Lower lobe of right lung (tissue), 2 donors: ENCODE data around the gene MAN2A1. TPM values are rescaled to one million over a fixed set of nuclear protein-coding genes. Genes with fewer than 3 reads are reported as not detected.

Experiments used
- ATAC-seq, 2 donors: fragments of 200-7000 bp; cut with Tn5 transposase; one replicate each; pipeline ENCODE4 v1.9.1; 2020 to 2022; ENCODE audit warnings: mild to moderate bottlenecking in 2 of 2, moderate library complexity in 2 of 2
- DNase-seq: peaks from one replicate; pipeline ENCODE4 v3.0.0-alpha.2; 2020
- H3K27ac ChIP-seq: fragments of 200-600 bp; one replicate; pipeline ENCODE4 v1.8.0; 2022
- H3K27me3 ChIP-seq: fragments of 200-600 bp; one replicate; pipeline ENCODE4 v1.8.0; 2022; ENCODE audit warnings: low read depth
- H3K36me3 ChIP-seq: fragments of 200-600 bp; one replicate; pipeline ENCODE4 v1.8.0; 2022; ENCODE audit warnings: mild to moderate bottlenecking
- H3K4me1 ChIP-seq: fragments of 200-600 bp; one replicate; pipeline ENCODE4 v1.8.0; 2022
- H3K4me3 ChIP-seq: fragments of 200-600 bp; one replicate; pipeline ENCODE4 v1.8.0; 2022; ENCODE audit warnings: mild to moderate bottlenecking
- H3K9me3 ChIP-seq: fragments of 200-600 bp; one replicate; pipeline ENCODE4 v1.8.0; 2022
- CTCF ChIP-seq: fragments of 200-600 bp; IDR thresholded peaks from one replicate; pipeline ENCODE4 v1.8.0; 2022; ENCODE audit warnings: antibody characterized with exemption, mild to moderate bottlenecking
- intact Hi-C: fragments of 100-400 bp; cut with DNase I; formaldehyde crosslinking; loops from one replicate; pipeline ENCODE4 v1.11.0; 2022
- total RNA-seq: library from RNA; stranded (reverse); fragmentation: NEBNext Ultra II Directional; extraction: Animal tissue kit (Norgen Biotek cat#: 25700); gene quantifications from one replicate; pipeline ENCODE4 v1.2.1, GENCODE V29; 2021
- donor health status: DM: no; HTN: yes; CAD: no; lungs with severe emphysema.

The MAN2A1 gene
- total RNA-seq, 1 donor from 2014 or later: 42.9 TPM

DNA sequence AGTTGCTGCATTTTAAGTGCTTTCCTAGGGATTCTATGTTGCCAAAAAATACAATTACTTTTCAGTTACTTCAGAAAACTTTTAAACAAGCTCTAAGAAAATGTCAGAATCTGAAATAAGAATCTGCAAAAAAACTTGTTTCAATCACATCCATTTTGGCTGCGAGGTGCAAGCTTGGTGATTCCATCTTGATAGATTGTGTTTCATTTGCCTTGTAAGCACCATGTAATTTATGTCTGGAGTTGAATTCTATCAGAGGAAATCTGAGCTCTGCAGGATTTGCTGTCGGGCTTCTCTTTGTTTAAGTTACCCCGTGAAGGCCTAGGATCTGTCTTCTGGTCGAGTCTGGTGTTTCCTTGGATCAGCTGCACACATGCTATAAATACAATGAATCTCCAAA lies 40.4 kb upstream of the MAN2A1 start:
- H3K9me3 ChIP-seq: no peaks in the 10 kb centered on the region
- no peak for TF ChIP-seq CTCF
- H3K27ac ChIP-seq: no peak overlapping the region
- no peak for DNase-seq
- intact Hi-C loops: no loop called here
- H3K36me3 ChIP-seq: no peaks in the 10 kb centered on the region
- no peaks in the 10 kb centered on the region for H3K27me3 ChIP-seq
- no peak overlapping the region for H3K4me3 ChIP-seq
- ATAC-seq: no peak
- H3K4me1 ChIP-seq: no peaks in the 10 kb centered on the region

- Histone ChIP-seq H3K9me3 (no peaks in the 10 kb centered on the region), H3K4me1 (no peaks in the 10 kb centered on the region), H3K4me3 (no peak overlapping the region), H3K36me3 (no peaks in the 10 kb centered on the region), H3K27ac (no peak overlapping the region), H3K27me3 (no peaks in the 10 kb centered on the region)
- TF ChIP-seq CTCF: no peak
- no peak for DNase-seq
- no peak for ATAC-seq
- intact Hi-C loops: no loop called here
Observed at GRCh38 chr5:109650493-109650892, 39.2 kb upstream of the MAN2A1 start.

GRCh38 chr5:109652096-109652495 lies 37.6 kb upstream of the MAN2A1 start:
- no peak overlapping the region for H3K27ac ChIP-seq
- no peaks in the 10 kb centered on the region for H3K36me3 ChIP-seq
- H3K4me1 ChIP-seq: no peaks in the 10 kb centered on the region
- no peaks in the 10 kb centered on the region for H3K9me3 ChIP-seq
- H3K27me3 ChIP-seq: no peaks in the 10 kb centered on the region
- TF ChIP-seq CTCF: no peak
- no peak for DNase-seq
- H3K4me3 ChIP-seq: no peak overlapping the region
- intact Hi-C loops: no loop called here
- ATAC-seq: no peak

DNA sequence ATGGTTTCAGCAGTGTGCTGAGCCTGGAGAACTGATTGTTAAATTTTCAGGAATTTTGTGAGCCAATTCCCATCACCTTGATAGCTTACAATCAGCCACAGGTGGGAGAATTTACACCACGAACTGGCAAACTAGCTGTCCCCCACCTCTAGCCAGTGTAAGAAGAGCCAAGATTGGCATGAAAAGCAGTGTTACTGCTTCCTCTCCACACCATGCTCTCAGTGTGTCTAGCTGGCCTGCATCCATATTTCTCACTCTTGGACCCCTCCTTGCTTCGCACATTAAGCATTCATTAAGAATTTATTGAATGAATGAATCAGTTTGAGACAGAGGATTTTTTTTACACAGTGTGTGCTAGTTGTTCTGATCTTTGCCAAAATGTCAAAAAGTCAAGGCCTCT lies 36.7 kb upstream of the MAN2A1 start:
- H3K4me1 ChIP-seq: no peaks in the 10 kb centered on the region
- intact Hi-C loops: no loop called here
- no peaks in the 10 kb centered on the region for H3K9me3 ChIP-seq
- no peak for ATAC-seq
- no peaks in the 10 kb centered on the region for H3K27me3 ChIP-seq
- H3K27ac ChIP-seq: no peak overlapping the region
- H3K4me3 ChIP-seq: no peak overlapping the region
- TF ChIP-seq CTCF: no peak
- no peak for DNase-seq
- H3K36me3 ChIP-seq: no peaks in the 10 kb centered on the region

DNA sequence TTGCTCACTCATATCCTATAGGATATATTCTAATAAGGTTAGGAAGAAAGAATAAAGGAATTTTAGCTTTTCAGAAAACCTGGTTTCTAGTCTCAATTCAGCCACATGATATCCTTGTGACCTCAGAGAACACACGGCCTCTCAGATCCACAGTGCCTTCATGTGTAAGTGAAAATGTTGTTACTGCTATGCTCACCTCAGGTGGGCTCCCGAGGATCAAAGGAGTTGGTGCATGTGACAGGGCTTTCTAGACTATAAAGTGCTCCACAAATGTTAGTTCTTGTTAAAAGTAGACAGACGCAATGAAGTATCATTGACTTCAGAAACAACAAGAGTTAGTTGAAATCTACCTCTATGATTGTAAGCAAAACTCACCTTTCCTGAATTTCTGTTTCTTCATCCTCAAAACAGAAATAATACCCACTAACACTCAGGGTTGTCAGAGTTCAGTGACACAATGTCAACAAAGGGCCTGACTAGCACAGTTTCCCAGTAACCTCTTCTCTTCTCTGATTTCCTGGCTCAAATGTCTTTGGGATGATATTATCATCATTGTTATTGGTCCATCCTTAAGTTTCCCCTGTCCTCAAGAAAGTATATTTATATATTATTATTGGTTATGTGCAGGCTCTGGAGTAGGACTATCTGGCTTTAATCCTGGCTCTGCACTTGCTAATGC lies 36.0 kb upstream of the MAN2A1 start:
- no peaks in the 10 kb centered on the region for H3K27me3 ChIP-seq
- no peaks in the 10 kb centered on the region for H3K4me1 ChIP-seq
- H3K9me3 ChIP-seq: no peaks in the 10 kb centered on the region
- TF ChIP-seq CTCF: no peak
- no peak overlapping the region for H3K27ac ChIP-seq
- DNase-seq (no peak), ATAC-seq (no peak)
- no peaks in the 10 kb centered on the region for H3K36me3 ChIP-seq
- intact Hi-C loops: no loop called here
- H3K4me3 ChIP-seq: no peak overlapping the region
